Choroid plexus epithelial cell (primary cell): ENCODE data around the gene FAR2.

Source experiments
- DNase-seq: peaks from one replicate; pipeline ENCODE4 v3.0.0-alpha.2; 2010; ENCODE audit warnings: low read depth
- H3K4me3 ChIP-seq: 2 replicates; pipeline ENCODE4 v1.5.1; 2011; ENCODE audit warnings: low read depth, mild to moderate bottlenecking, control low read depth, low read length, moderate library complexity
- TF ChIP-seq, protein P1 (sequence below): conservative IDR thresholded peaks from 2 replicates; pipeline ENCODE4 v1.5.1; 2011; ENCODE audit warnings: low read depth, mild to moderate bottlenecking, control low read depth, inconsistent platforms, low read length, moderate library complexity

The FAR2 gene

DNA sequence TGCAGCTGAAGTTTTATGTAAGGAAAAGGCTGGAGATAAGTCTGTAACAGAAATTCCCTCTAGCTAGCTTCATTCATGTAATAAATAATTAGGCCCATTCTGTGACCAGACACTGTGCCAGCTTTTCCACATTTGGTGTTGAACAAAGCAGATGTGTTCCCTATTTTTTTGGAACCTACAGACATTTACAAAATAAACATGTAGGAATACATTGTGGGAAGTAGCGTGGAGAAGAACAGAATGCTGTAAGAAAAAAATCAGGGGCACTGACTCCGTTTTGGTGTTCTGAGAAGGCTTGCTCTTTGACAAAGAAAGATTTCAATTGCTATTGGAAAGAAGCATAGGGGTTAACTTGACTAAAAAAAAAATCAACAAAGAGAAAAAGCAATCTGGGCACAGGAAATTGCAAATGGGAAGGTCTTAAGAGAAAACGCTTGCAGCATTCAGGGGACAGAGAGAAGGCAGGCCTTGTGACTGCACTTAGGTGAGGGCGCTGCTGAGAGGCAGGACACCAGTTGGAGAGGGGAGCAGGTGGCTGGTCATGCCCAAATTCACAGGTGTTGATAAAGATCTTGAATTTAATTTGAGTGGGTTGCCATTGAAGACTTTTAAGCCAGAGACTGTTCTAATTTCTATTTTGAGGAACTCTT is 4.0 kb downstream of the FAR2 start:
- no peak for DNase-seq
- TF ChIP-seq, protein P1, sequence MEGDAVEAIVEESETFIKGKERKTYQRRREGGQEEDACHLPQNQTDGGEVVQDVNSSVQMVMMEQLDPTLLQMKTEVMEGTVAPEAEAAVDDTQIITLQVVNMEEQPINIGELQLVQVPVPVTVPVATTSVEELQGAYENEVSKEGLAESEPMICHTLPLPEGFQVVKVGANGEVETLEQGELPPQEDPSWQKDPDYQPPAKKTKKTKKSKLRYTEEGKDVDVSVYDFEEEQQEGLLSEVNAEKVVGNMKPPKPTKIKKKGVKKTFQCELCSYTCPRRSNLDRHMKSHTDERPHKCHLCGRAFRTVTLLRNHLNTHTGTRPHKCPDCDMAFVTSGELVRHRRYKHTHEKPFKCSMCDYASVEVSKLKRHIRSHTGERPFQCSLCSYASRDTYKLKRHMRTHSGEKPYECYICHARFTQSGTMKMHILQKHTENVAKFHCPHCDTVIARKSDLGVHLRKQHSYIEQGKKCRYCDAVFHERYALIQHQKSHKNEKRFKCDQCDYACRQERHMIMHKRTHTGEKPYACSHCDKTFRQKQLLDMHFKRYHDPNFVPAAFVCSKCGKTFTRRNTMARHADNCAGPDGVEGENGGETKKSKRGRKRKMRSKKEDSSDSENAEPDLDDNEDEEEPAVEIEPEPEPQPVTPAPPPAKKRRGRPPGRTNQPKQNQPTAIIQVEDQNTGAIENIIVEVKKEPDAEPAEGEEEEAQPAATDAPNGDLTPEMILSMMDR, result no peak
- H3K4me3 ChIP-seq, result no peak overlapping the region

DNA sequence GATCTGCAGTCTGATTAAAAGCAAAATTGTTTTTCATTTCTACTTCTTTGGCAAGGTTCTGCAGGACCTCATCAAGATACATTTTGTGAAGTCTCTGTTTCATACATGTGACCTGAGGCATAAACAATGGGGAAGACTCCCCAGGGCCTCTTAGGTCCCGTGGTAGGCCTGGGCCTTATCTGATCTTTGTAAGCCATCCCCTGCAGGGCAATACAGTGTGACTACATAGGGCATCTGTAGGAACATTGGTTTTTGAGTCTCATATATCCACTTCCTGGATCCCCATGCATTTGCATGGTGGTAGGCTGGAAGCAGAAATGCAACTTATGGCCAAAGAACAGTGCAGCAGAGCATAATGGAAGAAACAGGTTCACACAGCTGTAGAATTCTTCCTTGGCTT is 6.0 kb downstream of the FAR2 start:
- TF ChIP-seq, protein P1, result no peak
- peak; percentile 52 for DNase-seq
- no peak overlapping the region for H3K4me3 ChIP-seq

DNA sequence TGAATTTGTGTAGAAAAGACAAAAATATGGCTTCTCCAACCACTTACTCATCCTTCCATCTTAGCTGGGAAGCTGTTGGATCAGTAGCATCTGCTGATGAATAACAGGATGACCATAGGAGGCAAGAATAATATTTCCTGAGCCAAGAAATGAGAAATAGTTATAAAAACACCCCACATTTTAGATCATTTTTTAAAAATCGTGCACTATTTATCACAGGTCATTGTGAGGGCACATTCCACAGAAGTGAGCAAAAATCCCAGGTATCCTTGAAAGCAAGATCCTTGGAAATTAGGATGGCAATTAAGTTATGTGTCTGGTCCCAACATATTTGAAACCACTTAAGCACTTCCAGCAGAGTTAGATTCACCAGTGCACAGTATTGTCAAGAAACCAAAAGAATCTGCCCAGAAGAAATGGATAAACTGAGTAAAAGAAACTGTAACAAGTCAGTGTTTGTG is 8.4 kb downstream of the FAR2 start:
- TF ChIP-seq, protein P1, result no peak
- H3K4me3 ChIP-seq, result no peak overlapping the region
- peak; percentile 82 for DNase-seq

DNA sequence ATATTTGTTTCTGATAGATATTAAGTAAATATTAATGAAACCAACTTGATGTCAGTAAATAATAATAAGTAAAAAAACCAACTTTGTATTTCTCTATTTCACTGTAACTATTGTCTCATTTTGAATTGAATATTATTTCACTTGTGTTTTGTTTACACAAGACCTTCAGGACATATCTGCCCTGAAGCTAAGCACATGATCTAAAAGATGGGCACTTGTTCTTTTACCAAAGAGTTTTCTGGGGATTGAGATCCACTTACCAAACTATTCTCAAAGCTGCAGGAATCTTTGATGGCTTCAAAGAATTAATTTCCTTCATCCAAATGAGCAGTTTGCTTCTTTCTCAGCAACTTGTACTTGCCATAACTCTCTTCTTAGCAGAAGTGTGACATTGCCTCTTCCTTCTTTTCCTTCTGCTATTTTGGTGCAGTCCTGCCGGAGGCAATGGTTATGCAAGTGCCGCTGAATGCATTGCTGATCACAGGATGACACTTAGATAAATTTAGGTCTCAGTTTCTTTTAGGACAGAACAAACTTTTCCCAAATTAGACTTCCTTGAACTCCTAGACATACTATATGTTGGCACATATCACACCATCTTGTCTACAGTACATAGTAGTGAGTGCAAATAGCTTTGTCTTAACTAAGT is 9.2 kb downstream of the FAR2 start:
- no peak for DNase-seq
- no peak overlapping the region for H3K4me3 ChIP-seq
- TF ChIP-seq, protein P1, result no peak

DNA sequence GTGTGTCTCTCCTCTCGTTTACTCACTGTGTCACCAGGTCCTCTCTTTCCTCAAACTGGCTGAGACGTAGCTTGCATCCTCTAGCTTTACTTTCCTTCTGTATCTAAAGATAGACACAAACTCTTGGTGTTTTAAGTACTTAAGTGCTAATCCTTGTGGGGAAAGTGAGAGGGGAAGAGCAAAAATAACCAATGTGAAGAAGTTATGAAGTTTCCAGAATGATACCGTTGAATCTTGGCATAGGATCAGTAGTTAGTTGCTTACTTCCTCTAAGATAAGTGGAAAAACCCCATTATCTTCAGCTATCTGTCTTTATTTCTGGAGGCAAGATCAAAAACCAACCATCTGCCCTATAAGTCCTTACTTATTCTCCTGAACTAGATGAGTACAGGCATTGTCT is 10.6 kb downstream of the FAR2 start:
- TF ChIP-seq, protein P1, result no peak
- no peak overlapping the region for H3K4me3 ChIP-seq
- DNase-seq, result no peak

DNA sequence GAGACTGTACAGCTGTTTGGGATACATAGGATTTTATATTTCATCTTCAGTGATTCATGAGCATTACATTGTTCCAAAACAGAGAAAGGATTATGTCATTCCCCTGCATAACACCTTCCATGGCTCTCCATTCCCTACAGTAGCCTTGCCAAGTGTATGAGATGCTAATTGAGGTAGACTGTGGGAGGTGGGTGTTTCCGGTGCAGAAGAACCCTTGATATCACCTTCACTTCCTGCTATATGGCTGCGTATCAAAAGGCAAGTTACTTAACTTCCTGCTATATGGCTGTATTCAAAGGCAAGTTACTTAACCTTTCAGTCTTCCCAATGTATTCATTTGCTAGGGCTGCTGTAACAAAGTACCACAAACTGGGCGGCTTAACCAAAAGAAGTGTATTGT is 11.2 kb downstream of the FAR2 start:
- H3K4me3 ChIP-seq, result no peak overlapping the region
- TF ChIP-seq, protein P1, result no peak
- no peak for DNase-seq

DNA sequence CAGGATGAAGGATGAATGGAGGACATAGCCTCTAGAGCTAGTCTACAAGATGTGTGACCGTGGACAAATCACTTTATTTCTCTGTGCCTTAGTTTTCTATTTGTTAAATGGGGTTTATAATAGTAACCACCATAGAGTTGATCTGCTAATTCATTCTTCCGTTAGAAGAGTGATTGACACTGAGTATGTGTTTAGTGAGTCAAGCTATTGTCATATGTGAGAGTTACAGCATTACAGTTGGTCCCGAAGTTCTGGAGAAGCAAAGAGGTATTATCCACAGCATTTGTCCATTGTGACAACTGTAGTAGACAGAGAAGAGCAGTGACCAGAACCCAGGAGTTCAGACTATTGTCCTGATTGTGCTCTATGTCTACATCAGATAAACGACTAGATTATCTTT is 14.1 kb downstream of the FAR2 start:
- DNase-seq, result no peak
- H3K4me3 ChIP-seq, result no peak overlapping the region
- TF ChIP-seq, protein P1, result no peak
